GM12878 (cell line): ENCODE results near the gene TTC9B. TPM values are rescaled to one million over a fixed set of nuclear protein-coding genes. Genes with fewer than 3 reads are reported as not detected.

Experiments used
- ATAC-seq: fragments of 200-7000 bp; cut with Tn5 transposase; 3 replicates; pipeline ENCODE4 v1.9.1; 2020; ENCODE audit warnings: mild to moderate bottlenecking, moderate library complexity
- BruUV-seq: library from RNA; stranded (reverse); fragments of 400-500 nt; replicated peaks from 2 replicates; lab custom pipeline; 2021; lab: Mats Ljungman, UMichigan
- CTCF ChIA-PET: fragments of 300-600 bp; sonication (Branson Sonifier 250); formaldehyde crosslinking; extraction: SDS; loops from one replicate; lab custom pipeline; 2021; ENCODE audit warnings: inconsistent platforms; lab: Yijun Ruan, JAX
- POLR2A ChIA-PET: fragments of 350-600 bp; formaldehyde crosslinking; extraction: SDS; loops from one replicate; lab custom pipeline; 2021; ENCODE audit warnings: inconsistent platforms; lab: Charles Lee
- RAD21 ChIA-PET: fragments of 300-600 bp; sonication (Branson Sonifier 250); formaldehyde crosslinking; loops from one replicate; lab custom pipeline; 2023; ENCODE audit warnings: antibody characterized with exemption; ENCODE audit not compliant: unreplicated experiment; lab: Charles Lee
- SMC1A ChIA-PET: fragments of 300-600 bp; sonication (Branson Sonifier 250); formaldehyde crosslinking; loops from one replicate; lab custom pipeline; 2023; ENCODE audit not compliant: unreplicated experiment, uncharacterized antibody; lab: Charles Lee
- DNase-seq: peaks from one replicate; pipeline ENCODE4 v3.0.0-alpha.2; 2011; ENCODE audit warnings: low read depth, low spot score
- FAIRE-seq: peaks from 3 replicates; lab custom pipeline; 2011; peaks lifted over from hg19 to GRCh38; lab: Jason Lieb, UNC
- H2AFZ ChIP-seq: 2 replicates; pipeline ENCODE4 v1.6.0; 2011; ENCODE audit warnings: low read depth, low read length, control low read depth; ENCODE audit not compliant: control insufficient read depth
- H3K27ac ChIP-seq: 2 replicates; pipeline ENCODE4 v1.5.1; 2011; ENCODE audit warnings: control low read depth; ENCODE audit not compliant: control insufficient read depth, insufficient read depth
- H3K27me3 ChIP-seq, 2 experiments: replicated peaks in 1 of 2; 2 replicates each; pipeline versions ENCODE4 v1.6.0 to v1.6.1; 2011; ENCODE audit warnings: low read length in 1 of 2; ENCODE audit not compliant: control insufficient read depth in 2 of 2, insufficient read depth in 2 of 2
- H3K36me3 ChIP-seq, 2 experiments: 2 replicates each; pipeline ENCODE4 v1.5.1; 2011; ENCODE audit warnings: low read length in 1 of 2; ENCODE audit not compliant: control insufficient read depth in 2 of 2, insufficient read depth in 2 of 2
- H3K4me1 ChIP-seq: 2 replicates; pipeline ENCODE4 v1.6.1; 2011; ENCODE audit warnings: mild to moderate bottlenecking, low read length, moderate library complexity, mixed read lengths; ENCODE audit not compliant: control insufficient read depth, insufficient read depth
- H3K4me2 ChIP-seq: 2 replicates; pipeline ENCODE4 v1.6.0; 2011; ENCODE audit warnings: control low read depth; ENCODE audit not compliant: control insufficient read depth, insufficient read depth
- H3K4me3 ChIP-seq: fragments of 200-600 bp; sonication (generic); 2 replicates; pipeline ENCODE4 v1.5.1; 2016
- H3K79me2 ChIP-seq: 2 replicates; pipeline ENCODE4 v1.6.0; 2011; ENCODE audit warnings: low read length; ENCODE audit not compliant: control insufficient read depth, insufficient read depth
- H3K9ac ChIP-seq: 2 replicates; pipeline ENCODE4 v1.8.0; 2011; ENCODE audit warnings: low read length, control low read depth, mixed read lengths; ENCODE audit not compliant: control insufficient read depth, insufficient read depth
- H3K9me3 ChIP-seq: replicated peaks from 3 replicates; pipeline ENCODE4 v1.5.1; 2011; ENCODE audit warnings: mild to moderate bottlenecking, low read length; ENCODE audit not compliant: control insufficient read depth, insufficient read depth
- H4K20me1 ChIP-seq: 2 replicates; pipeline ENCODE4 v1.6.0; 2011; ENCODE audit not compliant: control insufficient read depth, insufficient read depth
- IKZF1 ChIP-seq: fragments of 450-650 bp; conservative IDR thresholded peaks from 2 replicates; pipeline ENCODE4 v1.6.1; 2017; ENCODE audit warnings: antibody characterized with exemption, mild to moderate bottlenecking
- MEF2A ChIP-seq: IDR thresholded peaks from 2 replicates; pipeline ENCODE4 v1.6.1; 2011; ENCODE audit warnings: low read depth, mild to moderate bottlenecking, low read length, moderate library complexity; ENCODE audit not compliant: insufficient read depth
- MYC ChIP-seq: IDR thresholded peaks from 2 replicates; pipeline ENCODE4 v1.6.1; 2011; ENCODE audit warnings: mild to moderate bottlenecking, low read length, moderate library complexity, inconsistent platforms; ENCODE audit not compliant: insufficient read depth, insufficient replicate concordance, insufficient read length, severe bottlenecking
- NFYB ChIP-seq: IDR thresholded peaks from 2 replicates; pipeline ENCODE4 v1.6.1; 2011; ENCODE audit warnings: low read depth, mild to moderate bottlenecking, low read length, improper control_type of control experiment, moderate library complexity; ENCODE audit not compliant: insufficient read depth
- RUNX3 ChIP-seq: IDR thresholded peaks from 2 replicates; pipeline ENCODE4 v1.6.1; 2012; ENCODE audit warnings: low read length, inconsistent platforms
- SPI1 ChIP-seq: IDR thresholded peaks from 2 replicates; pipeline ENCODE4 v1.6.1; 2011; ENCODE audit warnings: low read depth, mild to moderate bottlenecking, low read length, moderate library complexity, borderline replicate concordance; ENCODE audit not compliant: insufficient read depth
- SRF ChIP-seq, 2 experiments: IDR thresholded peaks; 2 replicates each; pipeline ENCODE4 v1.6.1; 2011; ENCODE audit warnings: low read depth in 2 of 2, low read length in 2 of 2, mild to moderate bottlenecking in 1 of 2, moderate library complexity in 1 of 2
- TCF12 ChIP-seq: IDR thresholded peaks from 2 replicates; pipeline ENCODE4 v1.6.1; 2011; ENCODE audit warnings: low read depth, mild to moderate bottlenecking, low read length
- TCF7 ChIP-seq: IDR thresholded peaks from 2 replicates; pipeline ENCODE4 v1.6.1; 2014; ENCODE audit warnings: antibody characterized with exemption, borderline replicate concordance
- WGBS: methylation state at CpG from one replicate; pipeline ENCODE4 v1.1.6; 2016; ENCODE audit warnings: low lambda C conversion rate; ENCODE audit not compliant: insufficient replicate concordance, insufficient coverage; ENCODE audit errors: missing lambda C conversion rate; 5-methylcytosine and 5-hydroxymethylcytosine counted together
- in situ Hi-C: fragments of 300-500 bp; cut with MboI; formaldehyde crosslinking; loops from 9 replicates; pipeline ENCODE4 v1.14.3; 2018; ENCODE audit warnings: mixed read lengths
- intact Hi-C: fragments of 100-400 bp; cut with micrococcal nuclease; formaldehyde crosslinking; loops from one replicate; pipeline ENCODE4 v1.14.2; 2022; ENCODE audit not compliant: unreplicated experiment
- polyA plus RNA-seq, 11 experiments: library from polyadenylated mRNA; depleted of rRNA in 4 of 11; unstranded in 6 of 11; stranded (reverse) in 5 of 11; fragments of >200 nt; fragmentation: Nextera tagmentation in 4 of 11; fragmentation: Illumina TruSeq in 1 of 11; extraction: Ambion mirVana in 4 of 11; extraction: Trizol in 1 of 11; gene quantifications; 1 replicate in 1 of 11; 2 replicates in 10 of 11; pipeline versions ENCODE4 v1.2.1 to v1.2.3, GENCODE V29; 2011 to 2016; ENCODE audit warnings: inconsistent platforms in 2 of 11, missing spikeins in 2 of 11, low read depth in 1 of 11
- total RNA-seq, 4 experiments: library from RNA; depleted of rRNA in 3 of 4; stranded (reverse); fragments of >200 nt in 3 of 4; fragmentation: Illumina TruSeq in 1 of 4; extraction: Trizol in 1 of 4; gene quantifications; 2 replicates each; pipeline versions ENCODE4 v1.2.1 to v1.2.3, GENCODE V29; 2013 to 2021
- TF ChIP-seq, protein P1 (sequence below): fragments of 450-650 bp; IDR thresholded peaks from 2 replicates; pipeline ENCODE4 v1.6.1; 2017; ENCODE audit warnings: antibody characterized with exemption, mild to moderate bottlenecking, moderate library complexity
- TF ChIP-seq, protein P2 (sequence below), 3 experiments: IDR thresholded peaks in 2 of 3; conservative IDR thresholded peaks in 1 of 3; 2 replicates each; pipeline ENCODE4 v1.5.1; 2011; ENCODE audit warnings: low read depth in 3 of 3, low read length in 3 of 3, mild to moderate bottlenecking in 3 of 3, control low read depth in 2 of 3, moderate library complexity in 2 of 3, inconsistent platforms in 1 of 3, mixed read lengths in 1 of 3; ENCODE audit not compliant: control insufficient read depth in 2 of 3, insufficient read depth in 1 of 3; ENCODE audit errors: extremely low read depth in 1 of 3

The TTC9B gene
- total and polyA plus RNA-seq, 10 of the 15 experiments (the other 5 are each of a cell fraction or from before 2014, with no cell fraction given), result 0.04 to 0.14 (median 0.10) TPM; not detected in 7

DNA sequence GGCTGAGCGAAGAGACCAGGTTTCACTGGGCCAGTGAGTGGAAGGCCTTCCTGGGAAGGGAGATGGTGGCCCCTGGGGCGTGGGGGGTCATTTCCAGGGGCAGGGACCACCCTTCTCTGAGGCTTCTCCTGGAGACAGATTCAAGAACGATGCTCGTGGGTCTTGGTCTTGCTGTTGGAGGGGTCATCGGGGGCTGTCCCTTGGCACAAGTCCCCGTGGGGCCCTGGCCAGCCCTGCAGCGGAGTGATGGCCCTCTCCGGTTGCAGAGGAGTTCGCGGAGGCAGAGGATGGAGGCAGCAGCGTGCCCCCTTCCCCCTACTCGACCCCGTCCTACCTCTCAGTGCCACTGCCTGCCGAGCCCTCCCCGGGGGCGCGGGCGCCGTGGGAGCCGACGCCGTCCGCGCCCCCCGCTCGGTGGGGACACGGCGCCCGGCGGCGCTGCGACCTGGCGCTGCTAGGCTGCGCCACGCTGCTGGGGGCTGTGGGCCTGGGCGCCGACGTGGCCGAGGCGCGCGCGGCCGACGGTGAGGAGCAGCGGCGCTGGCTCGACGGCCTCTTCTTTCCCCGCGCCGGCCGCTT lies 4.8 kb downstream of the TTC9B start (continued):
- TF ChIP-seq RUNX3, result no peak
- TF ChIP-seq TCF12, result no peak
- TF ChIP-seq SPI1, result no peak
- no peak for TF ChIP-seq NFYB
- no peak for TF ChIP-seq TCF7
- no peak for TF ChIP-seq MEF2A
- TF ChIP-seq, protein P1, sequence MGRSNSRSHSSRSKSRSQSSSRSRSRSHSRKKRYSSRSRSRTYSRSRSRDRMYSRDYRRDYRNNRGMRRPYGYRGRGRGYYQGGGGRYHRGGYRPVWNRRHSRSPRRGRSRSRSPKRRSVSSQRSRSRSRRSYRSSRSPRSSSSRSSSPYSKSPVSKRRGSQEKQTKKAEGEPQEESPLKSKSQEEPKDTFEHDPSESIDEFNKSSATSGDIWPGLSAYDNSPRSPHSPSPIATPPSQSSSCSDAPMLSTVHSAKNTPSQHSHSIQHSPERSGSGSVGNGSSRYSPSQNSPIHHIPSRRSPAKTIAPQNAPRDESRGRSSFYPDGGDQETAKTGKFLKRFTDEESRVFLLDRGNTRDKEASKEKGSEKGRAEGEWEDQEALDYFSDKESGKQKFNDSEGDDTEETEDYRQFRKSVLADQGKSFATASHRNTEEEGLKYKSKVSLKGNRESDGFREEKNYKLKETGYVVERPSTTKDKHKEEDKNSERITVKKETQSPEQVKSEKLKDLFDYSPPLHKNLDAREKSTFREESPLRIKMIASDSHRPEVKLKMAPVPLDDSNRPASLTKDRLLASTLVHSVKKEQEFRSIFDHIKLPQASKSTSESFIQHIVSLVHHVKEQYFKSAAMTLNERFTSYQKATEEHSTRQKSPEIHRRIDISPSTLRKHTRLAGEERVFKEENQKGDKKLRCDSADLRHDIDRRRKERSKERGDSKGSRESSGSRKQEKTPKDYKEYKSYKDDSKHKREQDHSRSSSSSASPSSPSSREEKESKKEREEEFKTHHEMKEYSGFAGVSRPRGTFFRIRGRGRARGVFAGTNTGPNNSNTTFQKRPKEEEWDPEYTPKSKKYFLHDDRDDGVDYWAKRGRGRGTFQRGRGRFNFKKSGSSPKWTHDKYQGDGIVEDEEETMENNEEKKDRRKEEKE, result no peak

DNA sequence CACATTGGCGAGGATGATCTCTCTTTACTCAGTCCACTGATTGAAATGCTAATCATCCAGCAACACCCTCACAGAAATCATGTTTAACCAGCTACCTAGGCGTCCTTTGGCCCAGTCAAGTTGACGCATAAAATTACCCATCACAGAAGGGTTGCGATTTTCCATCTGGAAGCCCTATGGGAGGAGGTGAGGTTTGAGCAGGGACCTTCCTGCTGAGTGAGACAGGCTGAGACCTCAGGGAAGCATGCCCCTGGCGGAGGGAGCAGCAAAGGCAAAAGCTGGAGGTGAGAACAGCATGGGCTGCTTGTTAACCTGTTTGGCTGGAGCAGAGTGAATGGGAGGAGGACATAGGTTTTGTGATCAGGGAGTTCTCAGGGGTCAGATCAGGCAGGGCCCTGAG lies 7.3 kb downstream of the TTC9B start:
- no peak for ATAC-seq

More for the DNA sequence above, 7.3 kb downstream of the TTC9B start:
- BruUV-seq, result no TSS peak
- FAIRE-seq (no peak), DNase-seq (no peak)
- Histone ChIP-seq H3K9me3 (no peaks in the 10 kb centered on the region), H2AFZ (no peak overlapping the region), H3K27me3 (no peaks in the 10 kb centered on the region), H3K9ac (no peak overlapping the region), H3K4me1 (no peaks in the 10 kb centered on the region), H3K36me3 (no peaks in the 10 kb centered on the region; a peak in 1 of 4 replicates), H3K4me3 (no peak overlapping the region), H3K79me2 (no peaks in the 10 kb centered on the region), H3K27ac (no peak overlapping the region), H3K4me2 (no peak overlapping the region), H4K20me1 (no peaks in the 10 kb centered on the region)
- ChIA-PET CTCF (no interaction called here), POLR2A (no interaction called here), RAD21 (no interaction called here), SMC1A (no interaction called here)
- 92% methylated on average over 5 of the region's 5 CpGs for WGBS
- TF ChIP-seq IKZF1, result no peak
- TF ChIP-seq, protein P2, sequence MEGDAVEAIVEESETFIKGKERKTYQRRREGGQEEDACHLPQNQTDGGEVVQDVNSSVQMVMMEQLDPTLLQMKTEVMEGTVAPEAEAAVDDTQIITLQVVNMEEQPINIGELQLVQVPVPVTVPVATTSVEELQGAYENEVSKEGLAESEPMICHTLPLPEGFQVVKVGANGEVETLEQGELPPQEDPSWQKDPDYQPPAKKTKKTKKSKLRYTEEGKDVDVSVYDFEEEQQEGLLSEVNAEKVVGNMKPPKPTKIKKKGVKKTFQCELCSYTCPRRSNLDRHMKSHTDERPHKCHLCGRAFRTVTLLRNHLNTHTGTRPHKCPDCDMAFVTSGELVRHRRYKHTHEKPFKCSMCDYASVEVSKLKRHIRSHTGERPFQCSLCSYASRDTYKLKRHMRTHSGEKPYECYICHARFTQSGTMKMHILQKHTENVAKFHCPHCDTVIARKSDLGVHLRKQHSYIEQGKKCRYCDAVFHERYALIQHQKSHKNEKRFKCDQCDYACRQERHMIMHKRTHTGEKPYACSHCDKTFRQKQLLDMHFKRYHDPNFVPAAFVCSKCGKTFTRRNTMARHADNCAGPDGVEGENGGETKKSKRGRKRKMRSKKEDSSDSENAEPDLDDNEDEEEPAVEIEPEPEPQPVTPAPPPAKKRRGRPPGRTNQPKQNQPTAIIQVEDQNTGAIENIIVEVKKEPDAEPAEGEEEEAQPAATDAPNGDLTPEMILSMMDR (IDR thresholded peaks at IDR 0.05 in 2 of 3, conservative IDR thresholded peaks at IDR 0.05 in 1 of 3; ENCODE audit: control insufficient read depth in 2 of 3, extremely low read depth in 1 of 3, insufficient read depth in 1 of 3, low read depth in 3 of 3, low read length in 3 of 3), result peak in 1 of 3 experiments; percentile 13; a peak in 1 of 6 replicates
- no peak for TF ChIP-seq MYC
- TF ChIP-seq SRF (IDR thresholded peaks at IDR 0.05; ENCODE audit: low read depth in 2 of 2, low read length in 2 of 2), result no peak
- intact Hi-C loops (no loop called here), in situ Hi-C loops (no loop called here)
